ENCODE results near the gene DEPDC5. TPM values are rescaled to one million over a fixed set of nuclear protein-coding genes. Genes with fewer than 3 reads are reported as not detected.

DEPDC5 gene
- total and polyA plus RNA-seq, 9 of the 15 experiments (the other 6 are each of a cell fraction or from before 2014, with no cell fraction given) = 2.3 to 12.3 (median 10.7) TPM

GRCh38 chr22:31844941-31845340 is 91.1 kb downstream of the DEPDC5 start (continued):
- no peak for TF ChIP-seq ARID3A (IDR thresholded peaks at IDR 0.05; ENCODE audit: borderline replicate concordance, low read depth, low read length)
- TF ChIP-seq RCOR1 (IDR thresholded peaks at IDR 0.05; ENCODE audit: borderline replicate concordance in 1 of 2, low read depth in 2 of 2, low read length in 2 of 2) = no peak
- no peak for TF ChIP-seq NONO (IDR thresholded peaks at IDR 0.05; ENCODE audit: low read depth in 2 of 2, low read length in 1 of 2)
- TF ChIP-seq CGGBP1 (CRISPR knock-in tag; IDR thresholded peaks at IDR 0.05) = no peak
- TF ChIP-seq PREB (CRISPR knock-in tag; IDR thresholded peaks at IDR 0.05) = no peak
- TF ChIP-seq BMI1 (IDR thresholded peaks at IDR 0.05; ENCODE audit: low read length) = no peak
- TF ChIP-seq ZNF175 (CRISPR knock-in tag; IDR thresholded peaks at IDR 0.05; ENCODE audit: low read depth) = no peak
- TF ChIP-seq SMAD1 (IDR thresholded peaks at IDR 0.05; ENCODE audit: low read depth, low read length, partially characterized antibody) = no peak
- no peak for TF ChIP-seq ZNF347 (CRISPR knock-in tag; IDR thresholded peaks at IDR 0.05; ENCODE audit: low read depth)
- TF ChIP-seq POLR2AphosphoS5 (IDR thresholded peaks at IDR 0.05; ENCODE audit: control insufficient read depth, insufficient read depth, low read depth, low read length) = no peak
- no peak for TF ChIP-seq NR1H2 (CRISPR knock-in tag; IDR thresholded peaks at IDR 0.05)
- no peak for TF ChIP-seq ZNF41 (CRISPR knock-in tag; conservative IDR thresholded peaks at IDR 0.05)

Data from K562 (cell line).